Caco-2 (cell line): ENCODE results near the gene UNG. TPM values are rescaled to one million over a fixed set of nuclear protein-coding genes. Genes with fewer than 3 reads are reported as not detected.

ENCODE experiments used
- BruUV-seq: library from RNA; stranded (reverse); fragments of 400-500 nt; replicated peaks from 2 replicates; lab custom pipeline; 2021; lab: Mats Ljungman, UMichigan
- CTCF ChIA-PET: fragments of 300-600 bp; sonication (Branson Sonifier 250); formaldehyde crosslinking; loops from one replicate; lab custom pipeline; 2022; ENCODE audit warnings: antibody characterized with exemption; lab: Charles Lee
- POLR2A ChIA-PET: fragments of 300-600 bp; sonication (Branson Sonifier 250); formaldehyde crosslinking; loops from one replicate; lab custom pipeline; 2022; ENCODE audit warnings: antibody characterized with exemption; lab: Charles Lee
- DNase-seq, 2 experiments: peaks; one replicate each; pipeline versions ENCODE4 v3.0.0 to v3.0.0-alpha.2; 2020 to 2022
- H3K27me3 ChIP-seq: replicated peaks from 2 replicates; pipeline ENCODE4 v1.6.0; 2011; ENCODE audit warnings: low read length; ENCODE audit not compliant: control insufficient read depth, insufficient read depth
- H3K36me3 ChIP-seq: 2 replicates; pipeline ENCODE4 v1.5.1; 2011; ENCODE audit warnings: low read length; ENCODE audit not compliant: control insufficient read depth, insufficient read depth
- H3K4me1 ChIP-seq: fragments of 250-450 bp; sonication (Bioruptor Pico); 2 replicates; pipeline ENCODE4 v1.5.1; 2020; ENCODE audit warnings: mild to moderate bottlenecking
- H3K4me3 ChIP-seq: 2 replicates; pipeline ENCODE4 v1.5.1; 2011; ENCODE audit warnings: low read depth, mild to moderate bottlenecking, control low read depth, low read length
- H3K9me3 ChIP-seq: fragments of 250-450 bp; sonication (Bioruptor Pico); 2 replicates; pipeline ENCODE4 v1.5.1; 2020; ENCODE audit warnings: mild to moderate bottlenecking, moderate library complexity
- H3K27ac Mint-ChIP-seq: one replicate; pipeline ENCODE4 v1.8.0; 2022; ENCODE audit warnings: mixed read lengths; ENCODE audit not compliant: unreplicated experiment
- H3K27me3 Mint-ChIP-seq: one replicate; pipeline ENCODE4 v1.8.0; 2022; ENCODE audit warnings: mixed read lengths; ENCODE audit not compliant: insufficient read depth, unreplicated experiment
- H3K36me3 Mint-ChIP-seq: one replicate; pipeline ENCODE4 v1.8.0; 2022; ENCODE audit warnings: mild to moderate bottlenecking, mixed read lengths; ENCODE audit not compliant: insufficient read depth, unreplicated experiment
- H3K4me1 Mint-ChIP-seq: one replicate; pipeline ENCODE4 v1.8.0; 2022; ENCODE audit warnings: low read depth, mixed read lengths; ENCODE audit not compliant: unreplicated experiment
- H3K4me3 Mint-ChIP-seq: one replicate; pipeline ENCODE4 v1.8.0; 2022; ENCODE audit warnings: mild to moderate bottlenecking, moderate library complexity, mixed read lengths; ENCODE audit not compliant: unreplicated experiment
- H3K9me3 Mint-ChIP-seq: one replicate; pipeline ENCODE4 v1.8.0; 2022; ENCODE audit warnings: mixed read lengths; ENCODE audit not compliant: unreplicated experiment
- intact Hi-C: fragments of 100-400 bp; cut with micrococcal nuclease; formaldehyde crosslinking; loops from one replicate; pipeline ENCODE4 v1.10.0; 2022; ENCODE audit not compliant: unreplicated experiment
- total RNA-seq: library from RNA; stranded (reverse); gene quantifications from 2 replicates; pipeline ENCODE4 v1.2.3, GENCODE V29; 2022
- TF ChIP-seq, protein P1 (sequence below), 2 experiments: fragments of 200-600 bp in 1 of 2; IDR thresholded peaks; 1 replicate in 1 of 2; 2 replicates in 1 of 2; pipeline versions ENCODE4 v1.5.1 to v1.8.0; 2011 to 2022; ENCODE audit warnings: antibody characterized with exemption in 1 of 2, control low read depth in 1 of 2, inconsistent platforms in 1 of 2, low read depth in 1 of 2, low read length in 1 of 2, mild to moderate bottlenecking in 1 of 2, moderate library complexity in 1 of 2; ENCODE audit not compliant: insufficient read depth in 1 of 2, severe bottlenecking in 1 of 2, unreplicated experiment in 1 of 2

The UNG gene
- total RNA-seq, 1 experiment from 2014 or later: 78.3 TPM

DNA sequence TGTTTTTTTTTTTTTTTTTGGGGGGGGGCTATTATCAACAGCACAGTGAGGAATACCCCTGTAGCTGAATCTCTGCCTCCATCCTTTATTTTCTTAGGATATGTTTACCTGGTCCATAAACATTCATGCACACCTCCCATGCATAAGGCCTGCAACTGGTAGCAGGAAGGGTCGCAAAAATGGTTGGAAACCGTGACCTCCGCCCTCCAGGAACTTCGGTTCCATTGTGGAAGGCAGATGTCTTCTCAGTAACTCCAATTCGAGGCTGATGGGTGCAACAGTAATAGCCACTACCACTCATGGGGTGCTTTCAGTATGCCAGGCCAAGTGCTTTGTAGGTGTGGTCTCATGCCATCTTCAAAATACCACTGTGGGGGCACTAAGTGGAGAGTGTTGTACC lies 59.2 kb downstream of the UNG start:
- intact Hi-C loops: no loop called here
- TF ChIP-seq, protein P1, sequence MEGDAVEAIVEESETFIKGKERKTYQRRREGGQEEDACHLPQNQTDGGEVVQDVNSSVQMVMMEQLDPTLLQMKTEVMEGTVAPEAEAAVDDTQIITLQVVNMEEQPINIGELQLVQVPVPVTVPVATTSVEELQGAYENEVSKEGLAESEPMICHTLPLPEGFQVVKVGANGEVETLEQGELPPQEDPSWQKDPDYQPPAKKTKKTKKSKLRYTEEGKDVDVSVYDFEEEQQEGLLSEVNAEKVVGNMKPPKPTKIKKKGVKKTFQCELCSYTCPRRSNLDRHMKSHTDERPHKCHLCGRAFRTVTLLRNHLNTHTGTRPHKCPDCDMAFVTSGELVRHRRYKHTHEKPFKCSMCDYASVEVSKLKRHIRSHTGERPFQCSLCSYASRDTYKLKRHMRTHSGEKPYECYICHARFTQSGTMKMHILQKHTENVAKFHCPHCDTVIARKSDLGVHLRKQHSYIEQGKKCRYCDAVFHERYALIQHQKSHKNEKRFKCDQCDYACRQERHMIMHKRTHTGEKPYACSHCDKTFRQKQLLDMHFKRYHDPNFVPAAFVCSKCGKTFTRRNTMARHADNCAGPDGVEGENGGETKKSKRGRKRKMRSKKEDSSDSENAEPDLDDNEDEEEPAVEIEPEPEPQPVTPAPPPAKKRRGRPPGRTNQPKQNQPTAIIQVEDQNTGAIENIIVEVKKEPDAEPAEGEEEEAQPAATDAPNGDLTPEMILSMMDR (IDR thresholded peaks at IDR 0.05; ENCODE audit: insufficient read depth in 1 of 2, low read depth in 1 of 2, low read length in 1 of 2, severe bottlenecking in 1 of 2, unreplicated experiment in 1 of 2): no peak
- Histone ChIP-seq H3K27me3 (no peaks in the 10 kb centered on the region), H3K4me1 (peaks cover 4% of the 10 kb centered on the region; the same call in 1 of the 2 replicates), H3K9me3 (no peaks in the 10 kb centered on the region), H3K36me3 (no peaks in the 10 kb centered on the region; the same call in 1 of the 2 replicates), H3K4me3 (no peak overlapping the region)
- ChIA-PET POLR2A (no interaction called here), CTCF (no interaction called here)
- H3K27ac Mint-ChIP-seq: no peak overlapping the region
- H3K27me3 Mint-ChIP-seq: no peaks in the 10 kb centered on the region
- no TSS peak for BruUV-seq
- H3K4me1 Mint-ChIP-seq: no peaks in the 10 kb centered on the region
- no peaks in the 10 kb centered on the region for H3K9me3 Mint-ChIP-seq
- no peak overlapping the region for H3K4me3 Mint-ChIP-seq
- no peaks in the 10 kb centered on the region for H3K36me3 Mint-ChIP-seq
- DNase-seq: no peak

DNA sequence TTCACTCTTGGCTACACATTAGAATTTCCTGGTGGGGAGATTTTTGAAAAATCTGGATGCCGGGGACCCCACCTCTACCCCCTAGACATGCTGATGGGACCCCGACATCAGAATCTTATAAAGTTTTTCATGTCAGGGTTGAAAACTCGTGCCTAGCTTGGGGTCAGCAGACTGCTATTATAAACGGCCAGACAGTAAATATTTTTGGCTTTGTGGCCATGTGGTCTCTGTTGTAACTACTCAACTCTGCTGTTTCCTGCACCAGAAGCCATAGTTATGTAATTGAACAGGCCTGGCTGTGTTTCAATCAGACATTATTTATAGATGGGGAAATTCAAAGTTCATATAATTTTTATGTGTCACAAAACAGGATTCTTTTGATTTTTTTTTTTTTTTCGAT lies 60.6 kb downstream of the UNG start:
- Mint-ChIP-seq H3K9me3 (no peaks in the 10 kb centered on the region), H3K27ac (no peak overlapping the region), H3K4me3 (no peak overlapping the region), H3K4me1 (no peaks in the 10 kb centered on the region), H3K36me3 (no peaks in the 10 kb centered on the region), H3K27me3 (no peaks in the 10 kb centered on the region)
- ChIA-PET CTCF (no interaction called here), POLR2A (no interaction called here)
- DNase-seq: no peak
- BruUV-seq: no TSS peak
- TF ChIP-seq, protein P1 (IDR thresholded peaks at IDR 0.05; ENCODE audit: insufficient read depth in 1 of 2, low read depth in 1 of 2, low read length in 1 of 2, severe bottlenecking in 1 of 2, unreplicated experiment in 1 of 2): no peak
- intact Hi-C loops: no loop called here
- Histone ChIP-seq H3K27me3 (no peaks in the 10 kb centered on the region), H3K9me3 (no peaks in the 10 kb centered on the region), H3K4me3 (no peak overlapping the region), H3K4me1 (peaks cover 4% of the 10 kb centered on the region; the same call in 1 of the 2 replicates), H3K36me3 (no peaks in the 10 kb centered on the region; the same call in 1 of the 2 replicates)

DNA sequence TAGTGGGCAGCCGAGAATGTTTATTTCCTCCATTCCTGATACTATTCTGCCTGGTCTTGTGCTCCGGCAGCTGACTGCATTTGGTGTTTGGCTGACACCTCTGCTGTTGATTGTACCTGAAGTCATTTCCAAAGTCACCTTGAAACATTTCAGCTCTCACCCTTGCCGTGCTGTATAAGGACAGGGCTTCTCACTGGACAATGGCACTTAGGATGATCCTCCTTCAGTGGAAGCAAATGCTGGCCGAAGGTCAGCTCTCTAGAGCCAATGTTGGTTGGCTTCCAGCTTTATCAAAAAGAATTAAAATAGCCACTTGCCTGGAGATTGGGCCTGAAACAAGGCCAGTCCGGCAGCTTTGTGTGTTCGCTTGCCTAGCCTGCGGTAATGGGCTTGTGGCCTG lies 63.0 kb downstream of the UNG start:
- intact Hi-C loops: no loop called here

More for the DNA sequence above, 63.0 kb downstream of the UNG start:
- Mint-ChIP-seq H3K27me3 (no peaks in the 10 kb centered on the region), H3K9me3 (no peaks in the 10 kb centered on the region), H3K4me3 (no peak overlapping the region), H3K4me1 (no peaks in the 10 kb centered on the region), H3K27ac (no peak overlapping the region), H3K36me3 (peaks cover 1% of the 10 kb centered on the region)
- Histone ChIP-seq H3K4me3 (no peak overlapping the region), H3K4me1 (0 out of 2 replicates have a peak, but pooled peaks cover 4% of the 10 kb centered on the region), H3K27me3 (no peaks in the 10 kb centered on the region), H3K9me3 (no peaks in the 10 kb centered on the region), H3K36me3 (no peaks in the 10 kb centered on the region; the same call in 1 of the 2 replicates)
- no peak for DNase-seq
- ChIA-PET CTCF (no interaction called here), POLR2A (interaction anchor here (0.6 kb wide), 1 partner anchor 16 kb away, joined by 8 read pairs; no protein-coding TSS in a partner anchor)
- TF ChIP-seq, protein P1 (IDR thresholded peaks at IDR 0.05; ENCODE audit: insufficient read depth in 1 of 2, low read depth in 1 of 2, low read length in 1 of 2, severe bottlenecking in 1 of 2, unreplicated experiment in 1 of 2): no peak
- BruUV-seq: no TSS peak

Other genes starting within 250 kb of the UNG start
- gene SSH1, start 240.0 kb upstream of the UNG start, total RNA-seq: 26.0 and 27.7 TPM in 2 replicates
- not detected in 2 replicates for gene DAO, start 217.5 kb upstream of the UNG start, total RNA-seq
- 0.09 and 0.14 TPM in 2 replicates for gene SVOP, start 76.5 kb upstream of the UNG start, total RNA-seq
- 11.9 and 12.3 TPM in 2 replicates for gene USP30, start 45.0 kb upstream of the UNG start, total RNA-seq
- 38.3 and 41.4 TPM in 2 replicates for gene ALKBH2, start 4.1 kb upstream of the UNG start, total RNA-seq
- 24.8 and 26.2 TPM in 2 replicates for gene ACACB, start 19.0 kb downstream of the UNG start, total RNA-seq
- 0.49 and 0.95 TPM in 2 replicates for gene FOXN4, start 211.7 kb downstream of the UNG start, total RNA-seq